Stimulated activated effector memory CD8-positive, alpha-beta T cell treated with anti-CD3 and anti-CD28 coated beads, Interleukin-12 subunit alpha, Interleukin-12 subunit beta, amount 100 ng/mL, for 72 hours (primary cell): Measurements from ENCODE around the gene SEPTIN8.

Experiments used
- ATAC-seq: fragments of 150-1000 bp; cut with Tn5 transposase; 2 replicates; pipeline ENCODE4 v1.10.0; 2021
- DNase-seq, 2 donors: peaks; one replicate each; pipeline ENCODE4 v3.0.0; 2021 to 2022; ENCODE audit warnings: low spot score in 2 of 2
- H3K27ac Mint-ChIP-seq: one replicate; pipeline ENCODE4 v1.8.0; 2022; ENCODE audit warnings: mild to moderate bottlenecking, mixed read lengths
- H3K36me3 Mint-ChIP-seq: one replicate; pipeline ENCODE4 v1.8.0; 2022; ENCODE audit warnings: mild to moderate bottlenecking, mixed read lengths
- H3K4me1 Mint-ChIP-seq: one replicate; pipeline ENCODE4 v1.8.0; 2022; ENCODE audit warnings: mixed read lengths
- H3K4me3 Mint-ChIP-seq: one replicate; pipeline ENCODE4 v1.8.0; 2022; ENCODE audit warnings: mild to moderate bottlenecking, mixed read lengths
- H3K9me3 Mint-ChIP-seq: one replicate; pipeline ENCODE4 v1.8.0; 2022; ENCODE audit warnings: mixed read lengths

The SEPTIN8 gene

DNA sequence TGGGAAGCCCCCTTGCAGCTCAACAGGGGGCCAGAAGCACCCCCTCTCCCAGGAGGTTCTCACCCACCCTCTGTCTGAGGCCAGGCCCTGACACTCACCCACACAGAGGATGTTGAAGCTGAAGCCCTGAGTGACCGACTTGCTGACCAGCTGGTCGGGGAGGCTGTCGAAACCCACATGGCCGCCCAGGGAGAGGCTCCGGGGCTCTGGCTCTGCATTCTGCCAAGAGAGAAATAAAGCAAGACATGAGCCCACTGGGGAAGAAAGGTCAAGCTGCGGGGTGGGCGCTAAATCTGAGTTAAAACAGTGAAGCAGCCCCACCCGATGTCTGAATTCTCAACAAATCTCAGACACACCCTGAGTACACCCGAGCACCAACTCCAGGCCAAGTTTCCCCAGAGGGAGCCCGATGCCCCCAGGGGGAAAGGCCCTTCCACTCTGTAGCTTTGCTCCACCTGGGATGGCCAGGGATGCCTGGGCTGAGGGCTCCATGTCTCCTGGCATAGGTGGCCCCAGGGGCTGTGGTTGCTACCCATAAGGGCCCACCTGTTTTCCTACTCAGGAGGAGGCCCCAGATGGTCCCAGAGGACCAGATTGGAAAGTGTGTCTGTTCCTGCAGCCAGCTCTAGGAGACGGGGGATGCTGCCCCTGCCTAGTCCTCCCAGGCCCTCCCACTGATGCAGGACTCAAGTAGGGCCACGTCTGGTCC, 11.6 kb downstream of the SEPTIN8 start:
- Mint-ChIP-seq H3K27ac (peak overlapping the region; percentile 40), H3K9me3 (no peaks in the 10 kb centered on the region), H3K4me1 (no peaks in the 10 kb centered on the region), H3K36me3 (peaks cover 20% of the 10 kb centered on the region), H3K4me3 (no peak overlapping the region)
- ATAC-seq = no peak
- no peak for DNase-seq

DNA sequence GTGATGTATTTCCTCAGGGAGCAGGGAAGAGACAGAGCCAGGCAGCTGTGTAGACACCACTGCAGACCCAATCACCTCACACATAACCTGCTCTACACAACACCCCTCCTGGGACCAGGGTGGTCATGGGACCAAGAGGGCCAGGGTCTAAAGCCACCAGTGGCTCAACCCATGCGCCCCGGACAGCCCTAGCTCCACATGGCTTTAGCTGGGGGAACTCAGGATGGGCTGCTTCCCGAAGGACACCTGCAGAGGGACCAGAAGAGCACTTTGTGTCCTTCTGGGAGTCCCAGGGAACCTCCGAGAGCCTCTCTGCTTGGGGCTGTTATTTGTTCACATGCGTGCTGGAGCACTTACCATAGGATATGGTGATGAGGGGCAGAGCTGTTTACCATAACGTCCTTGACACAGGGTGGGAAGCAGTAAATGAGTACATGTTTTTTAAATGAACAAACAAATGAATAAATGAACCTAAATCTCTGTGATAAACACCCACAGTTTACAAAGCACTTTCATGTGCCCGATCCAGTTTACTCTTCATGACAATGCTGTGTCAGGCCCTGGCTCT, 12.3 kb downstream of the SEPTIN8 start:
- ATAC-seq = no peak
- Mint-ChIP-seq H3K4me3 (no peak overlapping the region), H3K27ac (peak overlapping the region; percentile 40), H3K9me3 (no peaks in the 10 kb centered on the region), H3K36me3 (peaks cover 24% of the 10 kb centered on the region), H3K4me1 (no peaks in the 10 kb centered on the region)
- DNase-seq = no peak

DNA sequence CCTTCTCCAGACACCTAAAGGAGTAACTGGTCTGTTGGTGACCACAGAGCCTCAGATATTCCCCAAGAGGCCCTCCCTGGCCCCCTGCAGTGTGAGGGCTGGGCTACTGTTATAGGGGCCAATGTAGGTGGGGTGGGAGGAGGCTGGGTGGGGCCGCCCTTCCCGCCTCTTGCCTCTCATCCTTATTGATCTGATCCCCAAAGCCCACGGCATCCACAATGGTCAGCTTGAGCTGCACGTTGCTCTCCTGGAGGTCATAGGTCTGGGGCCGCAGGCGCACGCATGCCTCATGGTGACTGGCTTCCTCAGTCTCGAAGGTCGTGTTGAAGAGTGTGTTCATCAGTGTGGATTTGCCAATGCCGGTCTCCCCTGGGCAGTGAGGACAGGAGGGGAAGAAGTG, 13.0 kb downstream of the SEPTIN8 start:
- H3K27ac Mint-ChIP-seq = no peak overlapping the region
- H3K4me3 Mint-ChIP-seq = no peak overlapping the region
- no peaks in the 10 kb centered on the region for H3K9me3 Mint-ChIP-seq
- ATAC-seq (no peak), DNase-seq (no peak)
- H3K36me3 Mint-ChIP-seq = peaks cover 24% of the 10 kb centered on the region
- no peaks in the 10 kb centered on the region for H3K4me1 Mint-ChIP-seq

DNA sequence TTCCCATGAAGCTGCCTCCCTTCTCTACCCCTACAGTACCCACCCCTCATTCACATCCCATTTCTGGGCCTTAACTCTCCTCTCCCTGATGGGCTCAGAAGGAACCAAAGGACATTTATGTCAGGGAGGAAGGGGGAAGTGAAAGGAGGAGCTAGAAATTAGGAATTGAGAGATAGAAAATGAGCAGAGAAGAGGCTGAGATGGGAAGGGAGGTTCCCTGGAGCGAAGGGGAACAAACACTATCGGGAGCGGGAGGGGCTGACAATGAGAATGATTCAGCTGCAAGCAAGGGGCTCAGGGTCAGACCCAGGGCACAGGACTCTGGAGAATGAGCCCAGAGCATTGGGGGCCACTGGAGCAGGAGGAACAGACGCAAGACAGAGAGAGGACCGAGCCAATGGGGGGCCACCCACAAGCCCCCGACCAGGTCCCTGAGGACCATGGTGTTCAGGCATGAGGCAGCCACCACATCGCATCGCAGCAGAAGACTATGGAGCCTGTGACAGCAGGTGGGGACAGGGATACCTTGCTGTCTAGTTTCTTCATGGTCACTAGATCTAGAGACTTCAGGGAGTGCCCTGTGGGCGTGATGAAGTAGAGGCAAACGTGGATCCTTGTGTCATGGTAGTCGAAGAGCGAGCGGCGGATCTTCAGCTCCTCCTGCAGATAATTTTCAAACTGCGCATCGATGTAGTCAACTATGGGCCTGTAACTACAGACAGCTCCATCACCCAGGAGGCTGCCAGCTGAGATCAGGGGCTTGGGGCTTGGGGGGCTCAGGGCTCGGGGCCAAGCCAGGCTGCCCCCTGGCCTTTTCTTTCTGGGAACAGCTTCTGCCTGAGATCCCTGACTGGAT, 13.6 kb downstream of the SEPTIN8 start:
- no peak for ATAC-seq
- DNase-seq = no peak
- H3K36me3 Mint-ChIP-seq = peaks cover 30% of the 10 kb centered on the region
- H3K4me1 Mint-ChIP-seq = no peaks in the 10 kb centered on the region
- H3K4me3 Mint-ChIP-seq = no peak overlapping the region
- H3K9me3 Mint-ChIP-seq = no peaks in the 10 kb centered on the region
- peak overlapping the region; percentile 33 for H3K27ac Mint-ChIP-seq

DNA sequence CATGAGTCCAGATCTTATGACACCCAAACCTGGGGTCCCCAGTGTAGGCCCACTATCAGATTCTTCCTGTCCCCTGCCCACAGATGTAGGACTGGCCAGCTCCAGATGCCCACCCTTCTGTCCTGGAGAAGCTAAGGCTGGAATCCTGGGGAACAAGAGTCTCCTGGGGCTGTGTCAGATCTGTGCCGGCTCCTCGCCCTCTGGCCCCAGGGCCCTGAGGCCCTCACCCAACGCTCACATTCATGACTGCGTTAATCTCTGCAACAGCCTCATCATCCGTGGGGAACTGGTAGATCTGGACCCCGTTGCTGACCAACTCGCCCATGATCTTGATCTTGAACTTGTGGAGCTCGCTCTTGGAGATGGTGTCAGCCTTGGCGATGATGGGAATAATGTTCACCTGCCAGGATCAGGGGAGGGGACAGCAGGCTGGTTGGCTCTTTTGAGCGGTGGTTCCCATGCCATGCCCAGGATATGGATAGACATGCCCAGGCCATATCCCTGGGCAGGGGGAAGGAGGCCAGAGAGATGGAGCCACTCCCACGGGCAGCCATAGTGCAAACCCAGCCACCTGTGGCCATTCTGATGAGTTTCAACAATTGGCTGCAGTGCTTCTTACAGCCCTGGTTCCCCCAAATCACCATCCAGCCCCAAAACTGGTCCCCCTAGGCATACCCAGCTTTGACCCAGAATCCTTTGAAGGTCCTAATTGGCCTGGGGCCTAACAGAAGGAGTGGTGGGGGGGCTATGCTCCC, 14.6 kb downstream of the SEPTIN8 start:
- Mint-ChIP-seq H3K4me3 (no peak overlapping the region), H3K36me3 (peaks cover 32% of the 10 kb centered on the region), H3K27ac (peak overlapping the region; percentile 33), H3K4me1 (no peaks in the 10 kb centered on the region), H3K9me3 (no peaks in the 10 kb centered on the region)
- ATAC-seq (no peak), DNase-seq (no peak)

DNA sequence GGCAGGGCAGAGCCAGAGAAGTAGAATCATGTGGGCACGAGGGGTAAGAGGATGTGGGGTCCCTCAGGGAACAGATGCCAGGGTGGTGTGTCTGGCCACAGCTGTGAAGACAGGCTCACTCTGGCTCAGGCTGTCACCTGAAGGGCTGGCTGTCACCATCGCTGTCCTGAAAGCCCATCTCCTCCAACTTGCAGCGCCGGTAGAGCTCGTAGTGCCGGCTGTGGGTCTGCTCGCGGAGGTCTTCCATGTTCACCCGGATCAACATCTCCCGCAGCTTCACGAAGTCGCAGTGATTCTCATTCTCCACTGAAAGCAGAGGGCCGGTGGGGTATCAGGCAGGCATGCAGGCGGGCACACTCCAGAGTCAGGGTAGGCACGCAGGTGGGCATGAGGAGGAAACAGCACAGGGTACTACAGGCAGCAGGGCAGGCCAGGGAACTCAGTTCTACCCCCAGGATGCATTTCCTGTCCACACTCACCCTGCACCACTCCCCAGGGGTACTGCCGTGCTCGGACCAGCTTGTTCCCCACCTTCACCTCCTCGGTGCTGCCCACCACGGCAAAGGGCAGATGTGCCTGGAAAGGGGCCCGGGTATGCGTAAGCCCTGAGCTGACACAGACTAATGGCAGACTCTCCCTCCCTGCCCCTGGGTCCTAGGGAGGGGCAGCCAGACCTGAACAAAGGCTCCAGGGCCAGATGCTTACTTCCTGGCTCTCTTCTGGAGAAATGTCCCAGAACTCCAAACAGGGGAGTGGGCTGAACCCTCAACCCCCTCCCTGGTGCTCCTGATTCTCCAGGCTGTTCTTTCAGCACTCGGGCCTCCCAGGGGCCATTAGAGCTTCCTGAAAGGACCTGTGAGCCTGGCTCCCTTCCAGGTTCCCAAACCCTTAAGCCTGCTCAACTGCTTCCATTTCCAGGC, 15.5 kb downstream of the SEPTIN8 start:
- no peak for DNase-seq
- no peak overlapping the region for H3K4me3 Mint-ChIP-seq
- no peak for ATAC-seq
- H3K36me3 Mint-ChIP-seq = peaks cover 32% of the 10 kb centered on the region
- H3K27ac Mint-ChIP-seq = peak overlapping the region; percentile 83
- H3K9me3 Mint-ChIP-seq = no peaks in the 10 kb centered on the region
- no peaks in the 10 kb centered on the region for H3K4me1 Mint-ChIP-seq

DNA sequence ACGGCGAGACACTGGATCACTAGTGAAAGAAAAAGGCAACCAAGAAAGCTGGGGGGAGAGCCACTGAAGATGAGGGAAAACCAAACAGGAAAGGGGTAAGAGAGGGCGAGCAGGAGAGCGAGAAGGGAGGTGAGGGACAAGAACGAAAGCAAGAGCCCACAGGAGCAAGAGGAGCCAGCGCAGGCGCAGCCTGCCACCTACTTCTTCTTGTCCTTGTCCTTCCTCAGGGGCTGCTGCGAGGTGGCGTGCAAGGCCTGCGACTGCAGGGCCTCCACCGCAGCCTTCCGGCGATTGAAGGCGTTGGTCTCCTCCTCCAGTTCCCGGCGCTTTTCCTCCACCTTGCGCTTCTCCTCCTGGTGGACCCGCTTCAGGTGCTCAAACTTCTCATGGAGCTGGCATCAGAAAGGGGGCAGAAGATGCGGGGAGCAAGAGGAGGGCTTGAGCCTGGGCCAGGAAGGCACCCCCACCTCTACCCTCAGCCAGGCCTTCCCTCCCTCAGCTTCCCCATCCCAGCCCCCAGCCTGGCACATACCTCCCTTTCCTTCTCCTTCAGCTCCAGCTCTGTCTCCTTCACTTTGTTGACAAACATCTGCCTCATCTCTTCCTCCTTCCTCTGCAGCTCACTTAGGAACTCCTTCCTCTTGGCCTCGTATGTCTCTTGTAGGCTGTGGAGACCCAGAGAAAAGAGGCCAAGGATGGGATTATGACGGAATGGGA, 16.3 kb downstream of the SEPTIN8 start:
- Mint-ChIP-seq H3K9me3 (no peaks in the 10 kb centered on the region), H3K4me3 (no peak overlapping the region), H3K4me1 (no peaks in the 10 kb centered on the region), H3K27ac (peak overlapping the region; percentile 83), H3K36me3 (peaks cover 32% of the 10 kb centered on the region)
- no peak for ATAC-seq
- DNase-seq = no peak

DNA sequence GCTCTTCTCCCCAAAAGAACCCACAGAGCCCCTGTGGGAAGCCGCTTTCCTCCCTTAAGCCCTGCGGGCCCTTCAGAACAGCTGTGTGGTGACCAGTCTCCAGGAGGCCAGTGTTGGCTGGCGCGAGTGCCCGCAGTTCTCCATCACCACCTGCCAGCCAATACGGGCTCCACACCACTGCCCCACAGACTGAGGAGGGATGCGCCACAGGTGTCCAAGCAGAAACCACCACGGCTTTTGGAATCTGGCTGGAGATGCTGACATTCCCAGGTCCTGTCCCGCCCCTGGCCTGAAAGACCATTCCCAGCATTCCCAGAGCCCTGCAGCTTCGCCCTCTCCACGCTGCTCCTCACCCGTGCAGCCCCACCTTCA, 17.0 kb downstream of the SEPTIN8 start:
- no peak overlapping the region for H3K4me3 Mint-ChIP-seq
- H3K9me3 Mint-ChIP-seq = no peaks in the 10 kb centered on the region
- H3K36me3 Mint-ChIP-seq = peaks cover 32% of the 10 kb centered on the region
- H3K4me1 Mint-ChIP-seq = peaks cover 4% of the 10 kb centered on the region
- H3K27ac Mint-ChIP-seq = peak overlapping the region; percentile 83
- DNase-seq (no peak), ATAC-seq (no peak)

DNA sequence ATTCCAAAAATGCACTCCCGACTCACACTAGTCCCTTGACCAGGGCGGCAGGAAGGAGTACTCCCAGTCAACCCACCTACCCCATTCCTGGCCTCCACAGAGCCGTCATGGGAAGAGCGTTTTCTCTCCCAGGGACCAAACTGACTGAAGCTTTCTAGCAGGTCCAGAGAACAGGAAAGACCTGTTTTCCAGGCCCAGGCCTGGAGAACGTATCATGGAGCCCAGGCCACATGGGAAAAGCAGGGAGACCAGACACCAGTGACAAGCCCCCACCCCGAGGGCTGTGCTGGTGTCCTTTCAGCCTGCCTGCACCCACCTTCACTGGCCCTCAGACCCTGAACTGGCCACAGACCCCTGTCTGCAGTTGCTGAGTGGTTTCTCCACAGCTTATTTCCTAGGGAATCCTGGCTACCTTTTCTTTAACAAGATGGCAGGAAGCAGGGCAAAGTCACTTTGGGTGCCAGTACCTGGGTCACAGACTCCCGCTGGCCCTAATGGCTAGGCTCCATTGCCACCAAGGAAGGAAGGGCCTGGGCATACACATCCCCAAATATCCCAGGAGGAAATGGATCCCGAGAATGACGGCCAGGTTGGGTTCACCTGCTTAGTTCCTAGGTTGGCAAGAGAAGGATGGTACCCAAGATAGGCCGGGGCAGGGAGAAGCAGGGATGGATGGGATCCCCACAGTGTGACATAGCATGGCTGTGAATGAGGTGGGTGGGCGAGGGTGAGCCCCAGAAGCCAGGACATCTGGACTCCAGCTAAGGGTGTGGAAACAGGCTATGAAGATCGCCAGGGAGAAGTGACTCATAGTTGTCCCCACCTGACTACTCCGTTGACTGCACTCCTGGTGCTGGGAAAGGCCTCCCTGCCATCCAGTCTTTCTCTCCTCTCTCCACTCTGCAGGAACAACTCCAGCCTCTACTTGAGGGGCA, 17.7 kb downstream of the SEPTIN8 start:
- DNase-seq (no peak), ATAC-seq (no peak)
- no peak overlapping the region for H3K4me3 Mint-ChIP-seq
- peaks cover 10% of the 10 kb centered on the region for H3K4me1 Mint-ChIP-seq
- H3K27ac Mint-ChIP-seq = no peak overlapping the region
- H3K9me3 Mint-ChIP-seq = no peaks in the 10 kb centered on the region
- peaks cover 34% of the 10 kb centered on the region for H3K36me3 Mint-ChIP-seq

DNA sequence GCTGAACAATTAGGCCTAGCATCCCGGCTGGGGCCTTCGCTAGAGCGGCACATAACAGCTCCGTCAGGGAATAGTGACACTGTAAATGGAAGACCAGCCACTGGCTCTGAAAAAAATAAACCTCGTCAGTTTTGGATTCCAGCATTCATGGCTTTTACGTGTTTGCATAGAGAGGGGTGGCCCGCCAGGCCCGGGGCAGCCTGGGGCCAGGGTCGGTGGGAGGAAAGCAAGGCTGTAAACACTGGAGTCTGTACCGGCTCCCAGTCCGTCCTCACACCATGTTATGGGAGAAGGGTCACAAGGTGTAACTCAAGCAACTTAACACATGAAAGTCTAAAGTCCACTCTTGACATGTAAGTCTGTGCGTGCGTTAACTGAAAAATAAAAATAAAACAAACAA, 18.6 kb downstream of the SEPTIN8 start:
- ATAC-seq (no peak), DNase-seq (no peak)
- peaks cover 15% of the 10 kb centered on the region for H3K4me1 Mint-ChIP-seq
- no peaks in the 10 kb centered on the region for H3K9me3 Mint-ChIP-seq
- H3K36me3 Mint-ChIP-seq = peaks cover 38% of the 10 kb centered on the region
- H3K4me3 Mint-ChIP-seq = no peak overlapping the region
- H3K27ac Mint-ChIP-seq = no peak overlapping the region

DNA sequence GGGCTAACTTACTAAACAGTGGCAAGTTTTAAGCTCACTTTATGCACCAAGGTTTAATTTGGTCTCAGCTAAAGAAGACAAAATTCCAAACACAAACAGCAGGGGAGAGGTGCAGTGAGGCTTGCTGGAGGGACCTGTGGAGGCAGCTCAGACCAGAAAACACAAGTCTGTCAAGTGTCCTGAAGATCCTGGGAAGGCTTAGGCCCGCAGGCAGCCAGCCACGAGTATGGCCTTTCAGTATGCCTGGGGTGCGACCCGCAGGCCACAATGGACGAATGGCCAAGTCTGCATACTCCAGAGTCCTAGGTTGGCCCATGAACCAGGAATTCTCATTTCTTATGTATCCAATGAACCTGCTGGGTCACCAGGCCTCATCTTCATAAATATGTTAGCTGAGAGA, 20.5 kb downstream of the SEPTIN8 start:
- Mint-ChIP-seq H3K4me1 (peaks cover 32% of the 10 kb centered on the region), H3K4me3 (no peak overlapping the region), H3K36me3 (peaks cover 47% of the 10 kb centered on the region), H3K27ac (no peak overlapping the region), H3K9me3 (no peaks in the 10 kb centered on the region)
- DNase-seq = no peak
- ATAC-seq = no peak

DNA sequence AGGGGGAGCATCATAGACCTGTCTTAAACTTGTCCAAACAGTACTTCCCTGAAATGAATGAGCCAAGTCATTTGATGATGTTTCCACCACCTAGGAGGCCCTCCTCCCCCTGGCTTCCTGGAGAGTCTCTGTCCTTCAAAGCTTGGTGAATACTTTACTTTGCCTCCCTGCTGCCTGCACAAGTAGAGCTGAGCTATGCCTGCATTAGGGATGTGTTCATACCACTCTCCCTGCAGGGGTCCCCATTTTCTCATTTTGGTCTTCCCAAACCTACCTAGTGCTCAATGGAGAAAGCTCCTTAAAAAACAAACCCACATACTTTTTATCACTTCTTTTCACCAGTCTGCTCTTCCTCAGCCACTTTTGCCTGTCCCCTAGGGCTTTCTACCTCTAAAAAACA, 22.1 kb downstream of the SEPTIN8 start:
- DNase-seq = no peak
- Mint-ChIP-seq H3K36me3 (peaks cover 46% of the 10 kb centered on the region), H3K9me3 (no peaks in the 10 kb centered on the region), H3K27ac (peak overlapping the region; percentile 60), H3K4me3 (no peak overlapping the region), H3K4me1 (peaks cover 48% of the 10 kb centered on the region)
- no peak for ATAC-seq

DNA sequence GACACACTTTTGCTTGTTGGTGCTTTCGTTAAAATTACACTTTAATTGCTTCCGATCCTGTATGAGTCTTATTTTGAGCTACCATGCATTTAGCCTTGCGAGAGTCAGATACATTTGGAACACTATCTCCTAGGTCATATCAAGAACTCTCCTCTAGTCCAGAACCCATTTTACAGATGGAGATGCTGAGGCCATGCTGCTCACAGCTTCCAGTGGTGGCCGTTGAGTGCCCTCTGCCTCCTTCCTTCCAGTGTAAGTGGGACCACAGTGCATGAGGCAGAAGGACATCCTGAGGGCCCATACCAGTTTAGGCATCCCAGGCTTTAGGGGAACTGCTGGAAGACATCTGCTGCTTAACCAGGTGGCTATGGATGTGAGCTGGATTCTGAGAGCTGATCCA, 22.9 kb downstream of the SEPTIN8 start:
- Mint-ChIP-seq H3K9me3 (no peaks in the 10 kb centered on the region), H3K27ac (peak overlapping the region; percentile 60), H3K4me1 (peaks cover 49% of the 10 kb centered on the region), H3K4me3 (no peak overlapping the region), H3K36me3 (peaks cover 46% of the 10 kb centered on the region)
- ATAC-seq (no peak), DNase-seq (no peak)
